Neutrophil (primary cell): ENCODE results near the gene PLLP.

ENCODE experiments used
- H3K27ac ChIP-seq: fragments of 200-600 bp; sonication (generic); 2 replicates; pipeline ENCODE4 v1.5.1; 2016; ENCODE audit warnings: mild to moderate bottlenecking, moderate library complexity
- H3K27me3 ChIP-seq: fragments of 200-600 bp; sonication (generic); 2 replicates; pipeline ENCODE4 v1.6.0; 2016; ENCODE audit warnings: mild to moderate bottlenecking
- H3K36me3 ChIP-seq: fragments of 200-600 bp; sonication (generic); 2 replicates; pipeline ENCODE4 v1.5.1; 2017
- H3K4me1 ChIP-seq, 2 experiments: fragments of 200-600 bp in 1 of 2; sonication (generic) in 1 of 2; 1 replicate in 1 of 2; 2 replicates in 1 of 2; pipeline versions ENCODE4 v1.5.1 to v1.6.1; 2013 to 2016; ENCODE audit warnings: low read depth in 1 of 2, low read length in 1 of 2, mild to moderate bottlenecking in 1 of 2, moderate library complexity in 1 of 2; ENCODE audit not compliant: control insufficient read depth in 1 of 2, insufficient read depth in 1 of 2
- H3K4me3 ChIP-seq, 2 experiments: fragments of 200-600 bp in 1 of 2; sonication (generic) in 1 of 2; 1 replicate in 1 of 2; 2 replicates in 1 of 2; pipeline ENCODE4 v1.5.1; 2013 to 2016; ENCODE audit warnings: low read depth in 1 of 2, low read length in 1 of 2, mild to moderate bottlenecking in 1 of 2, moderate library complexity in 1 of 2
- H3K9me3 ChIP-seq: fragments of 200-600 bp; sonication (generic); 2 replicates; pipeline ENCODE4 v1.5.1; 2016
- TF ChIP-seq, protein P1 (sequence below): fragments of 200-600 bp; sonication (generic); IDR thresholded peaks from 2 replicates; pipeline ENCODE4 v1.5.1; 2016; ENCODE audit warnings: antibody characterized with exemption

The PLLP gene

GRCh38 chr16:57238682-57239081 is 45.8 kb downstream of the PLLP start:
- Histone ChIP-seq H3K4me1 (peaks cover 5 to 7% of the 10 kb centered on the region in 2 experiments), H3K9me3 (no peaks in the 10 kb centered on the region), H3K36me3 (peaks cover 41% of the 10 kb centered on the region), H3K27ac (no peak overlapping the region), H3K27me3 (no peaks in the 10 kb centered on the region), H3K4me3 (no peak overlapping the region)
- TF ChIP-seq, protein P1, sequence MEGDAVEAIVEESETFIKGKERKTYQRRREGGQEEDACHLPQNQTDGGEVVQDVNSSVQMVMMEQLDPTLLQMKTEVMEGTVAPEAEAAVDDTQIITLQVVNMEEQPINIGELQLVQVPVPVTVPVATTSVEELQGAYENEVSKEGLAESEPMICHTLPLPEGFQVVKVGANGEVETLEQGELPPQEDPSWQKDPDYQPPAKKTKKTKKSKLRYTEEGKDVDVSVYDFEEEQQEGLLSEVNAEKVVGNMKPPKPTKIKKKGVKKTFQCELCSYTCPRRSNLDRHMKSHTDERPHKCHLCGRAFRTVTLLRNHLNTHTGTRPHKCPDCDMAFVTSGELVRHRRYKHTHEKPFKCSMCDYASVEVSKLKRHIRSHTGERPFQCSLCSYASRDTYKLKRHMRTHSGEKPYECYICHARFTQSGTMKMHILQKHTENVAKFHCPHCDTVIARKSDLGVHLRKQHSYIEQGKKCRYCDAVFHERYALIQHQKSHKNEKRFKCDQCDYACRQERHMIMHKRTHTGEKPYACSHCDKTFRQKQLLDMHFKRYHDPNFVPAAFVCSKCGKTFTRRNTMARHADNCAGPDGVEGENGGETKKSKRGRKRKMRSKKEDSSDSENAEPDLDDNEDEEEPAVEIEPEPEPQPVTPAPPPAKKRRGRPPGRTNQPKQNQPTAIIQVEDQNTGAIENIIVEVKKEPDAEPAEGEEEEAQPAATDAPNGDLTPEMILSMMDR, result no peak

DNA sequence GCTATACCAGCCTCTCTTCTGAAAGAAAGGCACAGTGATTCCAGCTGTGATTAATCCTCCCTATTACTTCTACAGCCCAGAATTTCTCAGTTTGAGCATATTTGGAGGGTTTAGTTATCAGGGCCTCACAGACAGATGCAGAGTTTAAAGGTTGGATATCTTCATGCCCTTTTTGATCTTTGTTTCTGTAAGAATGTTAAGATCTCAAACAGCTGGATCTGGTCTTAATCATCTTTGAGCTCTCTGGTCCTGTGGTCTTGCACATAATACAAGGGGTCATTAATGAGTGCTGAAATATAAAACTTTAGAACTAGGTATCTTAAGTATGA is 48.5 kb downstream of the PLLP start:
- Histone ChIP-seq H3K27me3 (no peaks in the 10 kb centered on the region), H3K36me3 (peaks cover 68% of the 10 kb centered on the region), H3K27ac (no peak overlapping the region)

GRCh38 chr16:57235128-57236021 is 49.1 kb downstream of the PLLP start:
- Histone ChIP-seq H3K4me1 (no peaks in the 10 kb centered on the region), H3K4me3 (no peak overlapping the region), H3K27ac (peak overlapping the region; percentile 35), H3K9me3 (no peaks in the 10 kb centered on the region), H3K36me3 (peaks cover 74% of the 10 kb centered on the region), H3K27me3 (no peaks in the 10 kb centered on the region)
- TF ChIP-seq, protein P1, result no peak

More for the DNA sequence above, 48.5 kb downstream of the PLLP start:
- H3K4me3 ChIP-seq, result no peak overlapping the region
- TF ChIP-seq, protein P1, result no peak
- H3K4me1 ChIP-seq, result peaks cover 3 to 5% of the 10 kb centered on the region in 2 experiments
- no peaks in the 10 kb centered on the region for H3K9me3 ChIP-seq

- Histone ChIP-seq H3K27me3 (no peaks in the 10 kb centered on the region), H3K4me3 (no peak overlapping the region), H3K9me3 (no peaks in the 10 kb centered on the region), H3K4me1 (no peaks in the 10 kb centered on the region), H3K36me3 (peaks cover 80% of the 10 kb centered on the region), H3K27ac (no peak overlapping the region)
- TF ChIP-seq, protein P1, result no peak
These were observed 49.8 kb downstream of the PLLP start for GRCh38 chr16:57234707-57235092.

DNA sequence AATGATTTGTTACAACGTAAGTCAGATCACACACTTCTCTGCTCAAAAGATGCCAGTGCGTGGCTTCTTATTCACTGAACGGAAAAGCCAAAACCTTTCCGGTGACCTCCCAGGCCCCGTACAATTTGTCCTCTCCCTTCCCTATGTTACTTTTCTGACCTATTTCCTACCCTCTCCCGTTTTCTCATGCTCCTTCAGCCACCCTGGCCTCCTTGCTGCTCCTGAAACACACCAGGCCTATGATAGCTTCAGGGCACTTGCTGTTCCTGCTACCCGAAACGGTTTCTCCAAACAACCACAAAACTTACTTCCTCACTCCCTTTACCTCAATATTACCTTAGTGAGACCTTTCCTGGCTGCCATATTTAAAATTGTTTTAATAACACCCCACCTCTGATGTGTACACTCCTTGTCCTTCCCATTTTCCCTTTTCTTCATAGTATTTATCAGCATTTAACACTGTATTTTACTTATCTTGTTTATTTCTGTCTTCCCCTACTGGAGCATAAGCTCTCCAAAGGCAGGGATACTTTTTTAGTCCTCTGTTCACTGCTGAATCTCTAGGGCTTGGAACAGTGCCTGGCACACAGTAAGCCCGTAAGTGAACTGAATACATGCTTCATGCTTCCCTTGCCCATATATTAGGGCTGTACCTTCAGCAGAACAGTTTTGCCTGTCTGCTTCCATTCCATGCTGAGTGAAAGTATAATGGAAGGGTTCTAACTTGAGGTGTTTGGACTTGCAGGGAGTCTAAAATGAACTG is 50.3 kb downstream of the PLLP start:
- Histone ChIP-seq H3K9me3 (no peaks in the 10 kb centered on the region), H3K4me3 (no peak overlapping the region), H3K27ac (no peak overlapping the region), H3K36me3 (peaks cover 79% of the 10 kb centered on the region), H3K27me3 (no peaks in the 10 kb centered on the region), H3K4me1 (no peaks in the 10 kb centered on the region)
- TF ChIP-seq, protein P1, result no peak
